Duodenal mucosa (tissue), 2 donors: ENCODE data around the gene ITPR2.
"Not testable (repeated sequence)": the region's sequence is repeated elsewhere in the genome, so short reads cannot be mapped to it uniquely, and the experiment has no call there.

ENCODE experiments used
- H3K27ac ChIP-seq: one replicate; pipeline ENCODE4 v1.7.0; 2013; ENCODE audit warnings: low read depth, low read length
- H3K27me3 ChIP-seq, 2 donors: one replicate each; pipeline ENCODE4 v1.7.0; 2013; ENCODE audit warnings: low read length in 2 of 2, control low read depth in 1 of 2; ENCODE audit not compliant: insufficient read depth in 2 of 2, control insufficient read depth in 1 of 2
- H3K36me3 ChIP-seq, 2 donors: one replicate each; pipeline ENCODE4 v1.7.0; 2013; ENCODE audit warnings: low read length in 2 of 2, control low read depth in 1 of 2; ENCODE audit not compliant: insufficient read depth in 2 of 2, control insufficient read depth in 1 of 2
- H3K4me1 ChIP-seq, 2 donors: one replicate each; pipeline ENCODE4 v1.7.0; 2013; ENCODE audit warnings: low read length in 2 of 2, control low read depth in 1 of 2; ENCODE audit not compliant: insufficient read depth in 2 of 2, control insufficient read depth in 1 of 2
- H3K4me3 ChIP-seq, 2 donors: one replicate each; pipeline ENCODE4 v1.7.0; 2013; ENCODE audit warnings: low read length in 2 of 2, low read depth in 1 of 2
- H3K9ac ChIP-seq, 2 donors: one replicate each; pipeline ENCODE4 v1.7.0; 2013; ENCODE audit warnings: low read length in 2 of 2, low read depth in 1 of 2
- H3K9me3 ChIP-seq, 2 donors: one replicate each; pipeline ENCODE4 v1.7.0; 2013; ENCODE audit warnings: low read length in 2 of 2, control low read depth in 1 of 2; ENCODE audit not compliant: control insufficient read depth in 1 of 2

Gene ITPR2

DNA sequence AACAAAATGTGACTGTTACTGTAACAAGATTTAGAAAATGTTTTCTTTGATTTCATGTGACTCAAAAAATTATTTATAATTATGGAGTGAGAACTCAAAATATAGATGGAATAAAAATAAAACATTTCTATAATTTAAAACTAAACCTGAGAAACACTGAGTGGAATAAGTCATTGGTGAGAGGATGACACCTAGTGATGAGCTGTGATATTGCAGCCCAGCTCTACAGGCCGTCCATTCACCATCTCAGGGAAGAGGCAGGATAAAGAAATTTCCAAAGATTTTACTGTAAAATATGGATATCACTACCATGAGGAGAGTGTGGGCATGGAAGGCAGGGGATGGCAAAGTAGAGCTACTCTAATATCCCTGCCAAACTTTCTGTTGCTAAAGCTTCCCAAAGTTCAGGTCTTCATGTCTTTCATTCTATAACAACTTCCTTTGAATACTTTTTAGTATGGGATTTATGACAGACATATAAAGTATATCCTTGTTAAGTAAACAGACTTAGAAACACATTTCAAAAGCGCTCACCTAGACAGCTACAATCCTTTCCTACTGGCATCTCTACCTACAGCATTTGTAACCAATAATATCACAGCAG, 308.0 kb downstream of the ITPR2 start:
- H3K27ac ChIP-seq = no peak overlapping the region
- peaks cover 8 to 13% of the 10 kb centered on the region in 2 donors for H3K4me1 ChIP-seq
- no peak overlapping the region for H3K9ac ChIP-seq
- peaks cover 12 to 13% of the 10 kb centered on the region in 2 donors for H3K9me3 ChIP-seq
- no peaks in the 10 kb centered on the region for H3K27me3 ChIP-seq
- H3K4me3 ChIP-seq = no peak overlapping the region
- peaks cover 0 to 5% of the 10 kb centered on the region in 2 donors for H3K36me3 ChIP-seq

DNA sequence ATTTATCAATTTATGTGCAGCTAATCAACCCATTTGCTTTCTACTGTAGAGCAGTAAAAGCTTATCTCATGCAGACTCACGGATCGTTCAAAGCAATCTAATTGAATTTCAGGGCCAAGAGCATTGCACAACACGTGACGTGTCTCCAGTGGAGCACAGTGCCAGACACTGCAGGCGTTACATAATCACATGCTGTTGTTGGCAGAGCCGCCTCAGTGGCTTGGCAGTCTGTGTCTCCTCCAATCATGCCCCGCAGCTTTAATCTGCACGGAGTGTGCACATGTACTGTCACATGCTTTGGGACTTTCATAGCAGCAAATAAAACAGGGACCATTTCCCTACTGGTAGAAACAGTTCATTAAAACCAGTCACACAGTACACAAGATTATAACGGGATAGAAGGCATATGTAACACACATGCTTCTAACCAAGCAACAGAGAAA, 309.3 kb downstream of the ITPR2 start:
- Histone ChIP-seq H3K4me1 (peaks cover 8 to 13% of the 10 kb centered on the region in 2 donors), H3K4me3 (no peak overlapping the region), H3K27ac (no peak overlapping the region), H3K27me3 (no peaks in the 10 kb centered on the region), H3K9ac (no peak overlapping the region), H3K36me3 (peaks cover 0 to 5% of the 10 kb centered on the region in 2 donors), H3K9me3 (peaks cover 12 to 13% of the 10 kb centered on the region in 2 donors)

DNA sequence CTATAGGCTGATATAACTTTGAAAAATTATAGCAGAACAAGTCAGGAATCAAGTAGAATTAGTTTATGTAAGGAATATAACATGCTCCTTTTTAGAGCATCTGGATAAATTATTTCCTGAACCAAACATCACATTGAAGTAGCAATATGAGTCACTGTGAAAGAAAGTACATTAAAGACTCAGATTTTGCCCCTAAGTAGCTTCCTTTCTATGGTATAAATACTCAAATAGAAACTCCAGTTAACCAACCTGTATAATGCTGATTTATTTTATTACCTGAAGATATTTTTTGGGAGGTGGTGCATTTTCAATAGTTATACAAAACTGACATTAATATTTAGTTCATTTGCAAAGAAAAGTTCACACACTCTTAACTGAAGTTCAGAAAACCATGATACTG, 312.1 kb downstream of the ITPR2 start:
- Histone ChIP-seq H3K36me3 (peaks cover 0 to 5% of the 10 kb centered on the region in 2 donors), H3K27me3 (no peaks in the 10 kb centered on the region), H3K9me3 (peaks cover 10 to 11% of the 10 kb centered on the region in 2 donors), H3K4me3 (no peak overlapping the region), H3K27ac (no peak overlapping the region), H3K9ac (no peak overlapping the region), H3K4me1 (peaks cover 8 to 13% of the 10 kb centered on the region in 2 donors)

DNA sequence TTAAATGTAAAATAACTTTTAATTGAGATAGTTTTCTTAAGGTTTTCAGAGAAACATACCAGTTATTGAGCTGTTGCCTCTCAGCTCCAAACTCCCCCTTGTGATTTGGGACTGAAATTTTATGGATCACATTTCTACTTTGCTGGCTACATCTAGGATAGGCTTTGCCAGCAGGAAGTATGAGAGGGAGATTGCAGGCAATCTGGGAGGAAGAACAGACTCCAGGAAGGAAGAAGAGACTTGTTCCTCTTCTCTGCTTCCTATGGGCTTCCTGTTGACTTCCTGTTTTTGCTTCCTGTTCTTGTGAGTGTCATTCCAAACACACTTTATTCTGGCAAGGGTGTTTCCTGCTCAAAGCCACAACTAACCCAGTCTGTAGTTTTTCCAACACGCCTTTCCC, 312.9 kb downstream of the ITPR2 start:
- peaks cover 3% of the 10 kb centered on the region in 2 donors for H3K9me3 ChIP-seq
- no peaks in the 10 kb centered on the region for H3K36me3 ChIP-seq
- no peak overlapping the region for H3K4me3 ChIP-seq
- H3K27me3 ChIP-seq = no peaks in the 10 kb centered on the region
- no peak overlapping the region for H3K9ac ChIP-seq
- no peak overlapping the region for H3K27ac ChIP-seq
- H3K4me1 ChIP-seq = peaks cover 8 to 13% of the 10 kb centered on the region in 2 donors

DNA sequence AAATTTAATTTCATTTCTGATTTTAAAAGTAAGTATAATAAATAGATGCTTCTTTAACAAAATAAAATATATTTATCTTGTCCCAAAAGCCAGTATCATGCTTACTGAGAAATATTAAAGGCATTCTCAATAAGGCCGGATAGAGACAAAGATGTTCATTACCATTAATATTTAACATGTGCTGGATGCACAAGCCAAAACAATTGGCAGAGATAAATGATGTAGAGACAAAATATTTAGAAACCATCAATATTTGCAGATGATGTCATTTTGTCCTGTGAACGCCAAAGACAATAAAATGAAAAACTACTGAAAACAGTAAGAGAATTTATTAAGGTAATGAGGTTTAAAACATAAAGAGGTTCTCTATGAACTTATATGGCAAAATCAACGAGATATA, 313.5 kb downstream of the ITPR2 start:
- H3K36me3 ChIP-seq = no peaks in the 10 kb centered on the region
- no peak overlapping the region for H3K9ac ChIP-seq
- H3K27ac ChIP-seq = no peak overlapping the region
- H3K9me3 ChIP-seq = no peaks in the 10 kb centered on the region
- H3K4me1 ChIP-seq = peaks cover 8 to 13% of the 10 kb centered on the region in 2 donors
- H3K27me3 ChIP-seq = no peaks in the 10 kb centered on the region
- H3K4me3 ChIP-seq = no peak overlapping the region

DNA sequence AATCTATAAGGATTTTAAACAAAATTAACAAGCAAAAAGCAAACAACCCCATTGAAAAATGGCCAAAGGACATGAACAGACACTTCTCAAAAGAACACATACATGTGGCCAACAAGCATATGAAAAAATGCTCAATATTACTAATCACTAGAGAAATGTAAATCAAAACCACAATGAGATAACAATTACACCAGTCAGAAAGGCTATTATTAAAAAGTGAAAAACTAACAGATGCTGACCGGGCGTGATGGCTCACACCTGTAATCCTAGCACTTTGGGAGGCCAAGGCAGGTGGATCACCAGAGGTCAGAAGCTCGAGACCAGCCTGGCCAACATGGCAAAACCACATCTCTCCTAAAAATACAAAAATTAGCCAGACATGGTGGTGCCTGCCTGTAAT, 315.7 kb downstream of the ITPR2 start:
- H3K4me3 ChIP-seq, H3K9ac ChIP-seq, H3K36me3 ChIP-seq, H3K4me1 ChIP-seq, H3K27me3 ChIP-seq, H3K9me3 ChIP-seq, H3K27ac ChIP-seq: not testable (repeated sequence)

DNA sequence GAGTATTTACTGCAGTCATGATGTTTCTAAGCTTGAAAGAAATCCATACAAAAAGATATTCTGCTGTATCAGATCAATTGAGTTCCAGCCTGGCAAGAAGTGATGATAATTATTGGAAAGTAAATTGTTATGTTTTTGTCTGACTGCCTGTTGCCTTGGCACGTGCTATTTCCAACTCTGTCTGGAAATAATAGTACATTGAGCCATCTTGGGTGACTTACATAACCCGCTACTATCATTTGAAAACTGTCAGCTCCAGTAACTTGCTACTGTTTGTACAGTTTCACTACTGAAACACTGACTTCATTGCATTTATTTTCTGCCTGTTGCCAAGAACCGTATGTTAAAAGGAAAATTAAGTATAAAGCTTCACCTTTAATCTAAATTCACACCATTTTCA, 318.6 kb downstream of the ITPR2 start:
- H3K27ac ChIP-seq = no peak overlapping the region
- no peak overlapping the region for H3K4me3 ChIP-seq
- no peaks in the 10 kb centered on the region for H3K27me3 ChIP-seq
- no peak overlapping the region for H3K9ac ChIP-seq
- no peaks in the 10 kb centered on the region for H3K4me1 ChIP-seq
- H3K36me3 ChIP-seq = no peaks in the 10 kb centered on the region
- no peaks in the 10 kb centered on the region for H3K9me3 ChIP-seq

DNA sequence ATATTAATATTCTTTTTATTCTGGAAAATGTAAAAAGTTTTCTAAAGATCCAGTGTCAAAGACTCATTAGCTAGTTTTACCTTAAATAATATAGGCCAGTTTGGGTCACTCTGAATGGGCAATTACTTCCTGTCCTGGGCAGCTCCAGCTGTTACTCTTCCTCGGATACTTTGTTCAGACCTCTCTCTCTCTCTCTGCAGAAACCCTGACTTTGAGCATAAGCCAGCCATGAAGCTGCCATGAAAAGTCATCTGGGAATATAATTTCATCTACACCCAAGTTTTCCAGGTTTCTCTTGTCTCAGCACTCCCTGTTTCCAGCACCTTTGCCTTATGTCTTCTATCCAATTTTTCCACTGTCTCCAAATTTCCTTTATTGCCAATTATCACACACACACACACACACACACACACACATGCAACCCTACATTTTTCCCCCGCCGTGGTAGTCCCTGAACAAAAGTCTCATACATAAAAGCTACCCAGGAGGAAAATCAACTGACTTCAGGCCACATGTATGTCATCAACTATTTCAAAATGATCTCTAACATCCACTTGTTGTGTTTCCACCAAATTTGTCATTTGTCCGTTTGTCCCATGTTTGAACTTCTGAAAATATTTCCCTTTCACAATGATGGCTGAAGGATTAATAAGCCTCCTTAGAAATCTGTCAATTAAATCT, 319.5 kb downstream of the ITPR2 start:
- Histone ChIP-seq H3K27ac (no peak overlapping the region), H3K4me1 (no peaks in the 10 kb centered on the region), H3K4me3 (no peak overlapping the region), H3K9me3 (no peaks in the 10 kb centered on the region), H3K27me3 (no peaks in the 10 kb centered on the region), H3K9ac (no peak overlapping the region), H3K36me3 (no peaks in the 10 kb centered on the region)

DNA sequence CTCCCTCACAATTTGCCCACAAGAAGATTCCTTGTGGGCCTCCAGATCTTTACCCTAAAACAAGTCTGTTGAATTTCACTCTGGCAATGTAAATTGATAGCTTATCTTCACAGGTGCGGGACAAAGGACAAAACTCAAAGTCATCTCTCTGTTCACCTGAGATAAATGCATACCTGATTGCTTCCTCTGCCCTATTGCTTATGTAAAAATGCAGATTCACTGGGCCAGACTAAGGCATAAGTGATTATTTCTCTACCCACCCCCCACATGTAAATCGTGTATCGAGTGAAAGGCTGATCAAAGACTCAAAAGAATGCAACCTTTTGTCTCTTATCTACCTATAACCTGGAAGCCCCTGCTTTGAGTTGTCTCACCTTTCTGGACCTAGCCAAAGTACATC, 320.8 kb downstream of the ITPR2 start:
- no peak overlapping the region for H3K9ac ChIP-seq
- H3K36me3 ChIP-seq = no peaks in the 10 kb centered on the region
- H3K27ac ChIP-seq = no peak overlapping the region
- H3K27me3 ChIP-seq = no peaks in the 10 kb centered on the region
- no peak overlapping the region for H3K4me3 ChIP-seq
- H3K4me1 ChIP-seq = no peaks in the 10 kb centered on the region
- no peaks in the 10 kb centered on the region for H3K9me3 ChIP-seq

DNA sequence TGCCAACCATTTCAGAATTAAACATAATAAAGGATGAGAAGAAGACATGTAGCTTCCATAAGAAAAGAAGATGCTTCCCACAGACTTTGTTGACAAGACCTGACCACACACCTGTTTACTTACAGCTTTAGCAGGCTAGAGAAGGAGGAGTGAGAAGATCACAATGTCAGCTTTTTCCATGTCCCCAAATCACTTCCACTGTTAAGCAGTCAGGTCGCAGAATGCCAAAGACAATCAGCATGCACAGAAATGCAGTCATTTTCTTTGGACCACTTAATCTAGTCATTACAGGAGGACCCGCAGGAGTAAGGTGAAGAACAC, 322.7 kb downstream of the ITPR2 start:
- H3K27ac ChIP-seq = no peak overlapping the region
- no peaks in the 10 kb centered on the region for H3K9me3 ChIP-seq
- no peaks in the 10 kb centered on the region for H3K27me3 ChIP-seq
- no peaks in the 10 kb centered on the region for H3K4me1 ChIP-seq
- no peak overlapping the region for H3K9ac ChIP-seq
- H3K4me3 ChIP-seq = no peak overlapping the region
- H3K36me3 ChIP-seq = no peaks in the 10 kb centered on the region
